WTC11 (cell line): ENCODE results near the gene GRIN3B. TPM values are rescaled to one million over a fixed set of nuclear protein-coding genes. Genes with fewer than 3 reads are reported as not detected.

Experiments
- ATAC-seq: fragments of 200-7000 bp; cut with Tn5 transposase; 2 replicates; pipeline ENCODE4 v1.10.0; 2021; ENCODE audit warnings: mild to moderate bottlenecking, moderate library complexity
- CTCF ChIA-PET: fragments of 300-600 bp; sonication (Branson Sonifier 250); formaldehyde crosslinking; loops from one replicate; lab custom pipeline; 2021; ENCODE audit warnings: antibody characterized with exemption; lab: Charles Lee
- POLR2A ChIA-PET: fragments of 350-600 bp; sonication (Branson Sonifier 250); formaldehyde crosslinking; loops from one replicate; lab custom pipeline; 2021; ENCODE audit warnings: antibody characterized with exemption; lab: Charles Lee
- DNase-seq: peaks from one replicate; pipeline ENCODE4 v3.0.0; 2021; ENCODE audit warnings: low spot score
- H3K27ac Mint-ChIP-seq: 2 replicates; pipeline ENCODE4 v1.8.0; 2021; ENCODE audit warnings: mixed read lengths
- H3K27me3 Mint-ChIP-seq: 2 replicates; pipeline ENCODE4 v1.8.0; 2021; ENCODE audit warnings: low read depth, mild to moderate bottlenecking, moderate library complexity, mixed read lengths
- H3K36me3 Mint-ChIP-seq: 2 replicates; pipeline ENCODE4 v1.8.0; 2021; ENCODE audit warnings: mixed read lengths
- H3K4me1 Mint-ChIP-seq: 2 replicates; pipeline ENCODE4 v1.8.0; 2022; ENCODE audit warnings: mixed read lengths
- H3K4me3 Mint-ChIP-seq: 2 replicates; pipeline ENCODE4 v1.8.0; 2021; ENCODE audit warnings: mild to moderate bottlenecking, moderate library complexity, mixed read lengths
- H3K9me3 Mint-ChIP-seq: 2 replicates; pipeline ENCODE4 v1.8.0; 2021; ENCODE audit warnings: mixed read lengths
- AR ChIP-seq: fragments of 250-450 bp; sonication (Bioruptor Pico); IDR thresholded peaks from 2 replicates; pipeline ENCODE4 v1.9.0; 2021; ENCODE audit warnings: mild to moderate bottlenecking
- ATF3 ChIP-seq: sonication (generic); formaldehyde crosslinking; conservative IDR thresholded peaks from 2 replicates; pipeline ENCODE4 v1.8.1; 2022; ENCODE audit warnings: mild to moderate bottlenecking, missing genetic modification reagents
- CREB1 ChIP-seq: sonication (generic); formaldehyde crosslinking; IDR thresholded peaks from 2 replicates; pipeline ENCODE4 v1.8.0; 2023; ENCODE audit warnings: mild to moderate bottlenecking, missing genetic modification reagents
- CREM ChIP-seq: sonication (generic); formaldehyde crosslinking; IDR thresholded peaks from 2 replicates; pipeline ENCODE4 v1.8.1; 2022; ENCODE audit warnings: mild to moderate bottlenecking, missing genetic modification reagents, moderate library complexity
- ESRRA ChIP-seq: sonication (generic); formaldehyde crosslinking; IDR thresholded peaks from 2 replicates; pipeline ENCODE4 v1.8.1; 2022; ENCODE audit warnings: mild to moderate bottlenecking, missing genetic modification reagents, borderline replicate concordance
- FOXP4 ChIP-seq: sonication (generic); formaldehyde crosslinking; IDR thresholded peaks from 2 replicates; pipeline ENCODE4 v1.8.0; 2022; ENCODE audit warnings: mild to moderate bottlenecking, missing genetic modification reagents
- GABPB1 ChIP-seq: sonication (generic); formaldehyde crosslinking; IDR thresholded peaks from 2 replicates; pipeline ENCODE4 v1.8.1; 2023; ENCODE audit warnings: mild to moderate bottlenecking, missing genetic modification reagents
- GTF2I ChIP-seq: fragments of 250-450 bp; sonication (Bioruptor Pico); conservative IDR thresholded peaks from 2 replicates; pipeline ENCODE4 v1.4.0; 2021; ENCODE audit warnings: mild to moderate bottlenecking
- JAZF1 ChIP-seq: fragments of 250-450 bp; sonication (Bioruptor Pico); IDR thresholded peaks from 2 replicates; pipeline ENCODE4 v1.9.0; 2021; ENCODE audit warnings: moderate library complexity, mild to moderate bottlenecking, inconsistent platforms
- NFE2L1 ChIP-seq: sonication (generic); formaldehyde crosslinking; IDR thresholded peaks from 2 replicates; pipeline ENCODE4 v1.8.1; 2023; ENCODE audit warnings: missing genetic modification reagents
- SOX15 ChIP-seq: fragments of 250-450 bp; sonication (Bioruptor Pico); IDR thresholded peaks from 2 replicates; pipeline ENCODE4 v1.9.0; 2021; ENCODE audit warnings: mild to moderate bottlenecking
- TEAD4 ChIP-seq: sonication (generic); formaldehyde crosslinking; IDR thresholded peaks from 2 replicates; pipeline ENCODE4 v1.8.0; 2022; ENCODE audit warnings: mild to moderate bottlenecking, missing genetic modification reagents
- ZBTB43 ChIP-seq: sonication (generic); formaldehyde crosslinking; IDR thresholded peaks from 2 replicates; pipeline ENCODE4 v1.8.1; 2023; ENCODE audit warnings: mild to moderate bottlenecking, missing genetic modification reagents
- ZNF232 ChIP-seq: sonication (generic); formaldehyde crosslinking; IDR thresholded peaks from 2 replicates; pipeline ENCODE4 v1.8.0; 2022; ENCODE audit warnings: mild to moderate bottlenecking, missing genetic modification reagents
- ZNF423 ChIP-seq: fragments of 250-450 bp; sonication (Bioruptor Pico); IDR thresholded peaks from 2 replicates; pipeline ENCODE4 v2.1.2; 2022; ENCODE audit warnings: mild to moderate bottlenecking, moderate library complexity
- ZNF512 ChIP-seq: sonication (generic); formaldehyde crosslinking; IDR thresholded peaks from 2 replicates; pipeline ENCODE4 v1.8.1; 2022; ENCODE audit warnings: missing genetic modification reagents, borderline replicate concordance
- ZSCAN18 ChIP-seq: fragments of 250-450 bp; sonication (Bioruptor Pico); IDR thresholded peaks from 2 replicates; pipeline ENCODE4 v2.1.2; 2022; ENCODE audit warnings: mild to moderate bottlenecking, moderate library complexity
- total RNA-seq: library from RNA; stranded (reverse); gene quantifications from 3 replicates; pipeline ENCODE4 v1.2.3, GENCODE V29; 2021
- TF ChIP-seq, protein P1 (sequence below): sonication (generic); formaldehyde crosslinking; IDR thresholded peaks from 2 replicates; pipeline ENCODE4 v1.8.1; 2023; ENCODE audit warnings: mild to moderate bottlenecking, missing genetic modification reagents, moderate library complexity

The GRIN3B gene
- total RNA-seq, 1 experiment from 2014 or later = 1.9 TPM

DNA sequence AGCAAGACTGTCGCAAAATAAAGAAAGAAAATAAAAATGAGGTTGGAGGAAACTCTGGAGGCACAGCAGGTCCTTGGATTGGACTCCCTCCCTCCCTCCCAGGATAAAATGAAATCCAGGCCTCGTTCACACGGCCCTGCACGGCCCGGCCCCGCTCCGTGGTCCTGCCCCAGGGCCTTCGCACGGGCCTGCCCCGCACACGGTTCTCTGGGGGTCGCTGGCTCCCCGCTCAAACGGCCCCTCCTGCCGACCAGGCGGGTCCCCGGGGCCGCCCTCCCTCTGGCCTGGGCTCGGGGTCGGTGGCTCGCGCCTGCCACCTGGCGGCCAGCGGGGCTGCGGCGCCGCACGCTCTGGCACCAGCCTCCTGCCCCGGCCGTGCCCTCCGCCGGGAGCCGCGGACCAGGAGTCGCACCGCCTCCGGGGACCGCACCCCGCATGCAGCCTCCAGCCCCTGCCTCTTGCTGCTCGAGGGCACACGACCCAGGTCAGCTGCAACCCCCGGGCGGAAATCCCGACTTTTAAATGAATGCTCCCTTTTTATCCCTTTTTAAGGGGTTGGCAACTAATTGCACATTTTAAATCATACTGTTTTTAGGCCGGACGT is 17.6 kb upstream of the GRIN3B start (continued):
- TF ChIP-seq, protein P1, sequence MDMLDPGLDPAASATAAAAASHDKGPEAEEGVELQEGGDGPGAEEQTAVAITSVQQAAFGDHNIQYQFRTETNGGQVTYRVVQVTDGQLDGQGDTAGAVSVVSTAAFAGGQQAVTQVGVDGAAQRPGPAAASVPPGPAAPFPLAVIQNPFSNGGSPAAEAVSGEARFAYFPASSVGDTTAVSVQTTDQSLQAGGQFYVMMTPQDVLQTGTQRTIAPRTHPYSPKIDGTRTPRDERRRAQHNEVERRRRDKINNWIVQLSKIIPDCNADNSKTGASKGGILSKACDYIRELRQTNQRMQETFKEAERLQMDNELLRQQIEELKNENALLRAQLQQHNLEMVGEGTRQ (CRISPR knock-in tag) = no peak
- TF ChIP-seq ZNF423 (CRISPR knock-in tag) (peak; percentile 55; the same call in 1 of the 2 replicates), FOXP4 (CRISPR knock-in tag) (peak; percentile 50; the same call in 1 of the 2 replicates), GTF2I (peak; percentile 62; the same call in 1 of the 2 replicates), ZNF232 (CRISPR knock-in tag) (no peak), NFE2L1 (CRISPR knock-in tag) (no peak)

- peak within 1 kb of the TSS; percentile 92 for H3K4me3 Mint-ChIP-seq
- ChIA-PET POLR2A (interaction anchor here (0.8 to 1.3 kb wide), 3 partner anchors 44 to 60 kb away, joined by 4 to 5 read pairs (median 4); no protein-coding TSS in a partner anchor), CTCF (interaction anchor here (0.6 to 2.6 kb wide), 17 partner anchors 11 to 303 kb away, joined by 3 to 20 read pairs (median 5); no protein-coding TSS in a partner anchor)
- H3K27me3 Mint-ChIP-seq = no peaks in the 10 kb centered on the region
- no peaks in the 10 kb centered on the region for H3K9me3 Mint-ChIP-seq
- ATAC-seq = peak; percentile 54
- peak within 1 kb of the TSS; percentile 96 for H3K27ac Mint-ChIP-seq
- peak; percentile 91 for DNase-seq
- H3K4me1 Mint-ChIP-seq = peaks cover 16% of the 10 kb centered on the region
- peaks cover 10% of the 10 kb centered on the region for H3K36me3 Mint-ChIP-seq
- 0 out of 2 replicates have a peak, but pooled peaks have one; percentile 23 for TF ChIP-seq ESRRA (CRISPR knock-in tag)
- TF ChIP-seq CREB1 = 0 out of 2 replicates have a peak, but pooled peaks have one; percentile 62
- no peak for TF ChIP-seq ZSCAN18 (CRISPR knock-in tag)
- TF ChIP-seq ZBTB43 = 0 out of 2 replicates have a peak, but pooled peaks have one; percentile 38
- TF ChIP-seq CREM (CRISPR knock-in tag) = peak; percentile 97
- TF ChIP-seq ATF3 (CRISPR knock-in tag) = no peak
- no peak for TF ChIP-seq JAZF1 (CRISPR knock-in tag)
- TF ChIP-seq ZNF512 (CRISPR knock-in tag) = no peak
- TF ChIP-seq GABPB1 (CRISPR knock-in tag) = peak; percentile 89
- TF ChIP-seq AR (CRISPR knock-in tag) = no peak
- TF ChIP-seq, protein P1 (CRISPR knock-in tag) = peak; percentile 70
- TF ChIP-seq TEAD4 (CRISPR knock-in tag) = 0 out of 2 replicates have a peak, but pooled peaks have one; percentile 14
- TF ChIP-seq FOXP4 (CRISPR knock-in tag) = 0 out of 2 replicates have a peak, but pooled peaks have one; percentile 44
- TF ChIP-seq SOX15 (CRISPR knock-in tag) = no peak
These were observed 15.9 kb upstream of the GRIN3B start, which contains the start of gene WDR18 for GRCh38 chr19:984165-984967. Gene WDR18 (plus strand): TSS chr19:984345. CDS start chr19:984354, 9 bp downstream.
